ENCODE measurements around the gene PSAP. TPM values are rescaled to one million over a fixed set of nuclear protein-coding genes. Genes with fewer than 3 reads are reported as not detected.

The PSAP gene
- total and polyA plus RNA-seq, 5 donors, result 897 to 1,678 (median 1,411) TPM

DNA sequence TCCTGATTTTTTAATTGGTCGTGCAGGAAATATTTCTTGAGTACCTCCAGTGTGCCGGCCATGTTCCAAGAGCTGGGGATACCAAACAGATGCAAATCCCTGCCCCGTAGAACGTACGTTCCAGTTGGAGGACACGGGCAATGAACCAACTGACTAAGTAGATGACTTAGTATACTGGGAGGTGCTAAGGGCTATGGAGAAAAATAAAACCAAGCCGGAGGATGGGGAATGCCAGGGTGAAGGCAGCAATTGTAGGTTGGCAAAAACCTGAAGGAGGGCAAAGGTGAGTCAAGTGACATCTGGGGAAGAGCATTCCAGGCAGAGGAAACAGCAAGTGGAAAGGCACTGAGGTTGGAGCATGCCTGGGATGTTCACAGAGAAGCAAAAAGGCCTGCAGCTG lies 70.9 kb downstream of the PSAP start:
- peak in 1 of 3 donors; percentile 4 for DNase-seq
- Histone ChIP-seq H3K9me3 (ENCODE audit: control insufficient read depth, low read length) (no peaks in the 10 kb centered on the region), H3K27ac (ENCODE audit: low read length) (no peak overlapping the region), H3K4me3 (ENCODE audit: low read length) (no peak overlapping the region), H3K4me1 (ENCODE audit: control insufficient read depth, insufficient read depth, low read length) (peaks cover 4% of the 10 kb centered on the region), H3K27me3 (ENCODE audit: control insufficient read depth, insufficient read depth) (no peaks in the 10 kb centered on the region)
- WGBS, result 90% methylated on average over 7 of the region's 7 CpGs
- intact Hi-C loops (cut with DNase I), result no loop called here
- ATAC-seq, result no peak

GRCh38 chr10:71779641-71780040 lies 71.4 kb downstream of the PSAP start:
- H3K4me1 ChIP-seq (ENCODE audit: control insufficient read depth, insufficient read depth, low read length), result peaks cover 4% of the 10 kb centered on the region
- no peak overlapping the region for H3K27ac ChIP-seq (ENCODE audit: low read length)
- no peaks in the 10 kb centered on the region for H3K27me3 ChIP-seq (ENCODE audit: control insufficient read depth, insufficient read depth)
- intact Hi-C loops (cut with DNase I), result no loop called here
- 90% methylated on average over 6 of the region's 6 CpGs for WGBS
- no peak for ATAC-seq
- peak in 1 of 3 donors; percentile 41 for DNase-seq
- no peak overlapping the region for H3K4me3 ChIP-seq (ENCODE audit: low read length)
- H3K9me3 ChIP-seq (ENCODE audit: control insufficient read depth, low read length), result no peaks in the 10 kb centered on the region

- ATAC-seq (no peak), DNase-seq (peak in 2 of 3 donors; percentile 13 to 39)
- no peaks in the 10 kb centered on the region for H3K9me3 ChIP-seq (ENCODE audit: control insufficient read depth, low read length)
- intact Hi-C loops (cut with DNase I), result no loop called here
- H3K27me3 ChIP-seq (ENCODE audit: control insufficient read depth, insufficient read depth), result no peaks in the 10 kb centered on the region
- WGBS, result 76% methylated on average over 11 of the region's 11 CpGs
- no peak overlapping the region for H3K27ac ChIP-seq (ENCODE audit: low read length)
- H3K4me3 ChIP-seq (ENCODE audit: low read length), result no peak overlapping the region
- peaks cover 6% of the 10 kb centered on the region for H3K4me1 ChIP-seq (ENCODE audit: control insufficient read depth, insufficient read depth, low read length)
These were observed 72.8 kb downstream of the PSAP start for GRCh38 chr10:71778071-71778825.

DNA sequence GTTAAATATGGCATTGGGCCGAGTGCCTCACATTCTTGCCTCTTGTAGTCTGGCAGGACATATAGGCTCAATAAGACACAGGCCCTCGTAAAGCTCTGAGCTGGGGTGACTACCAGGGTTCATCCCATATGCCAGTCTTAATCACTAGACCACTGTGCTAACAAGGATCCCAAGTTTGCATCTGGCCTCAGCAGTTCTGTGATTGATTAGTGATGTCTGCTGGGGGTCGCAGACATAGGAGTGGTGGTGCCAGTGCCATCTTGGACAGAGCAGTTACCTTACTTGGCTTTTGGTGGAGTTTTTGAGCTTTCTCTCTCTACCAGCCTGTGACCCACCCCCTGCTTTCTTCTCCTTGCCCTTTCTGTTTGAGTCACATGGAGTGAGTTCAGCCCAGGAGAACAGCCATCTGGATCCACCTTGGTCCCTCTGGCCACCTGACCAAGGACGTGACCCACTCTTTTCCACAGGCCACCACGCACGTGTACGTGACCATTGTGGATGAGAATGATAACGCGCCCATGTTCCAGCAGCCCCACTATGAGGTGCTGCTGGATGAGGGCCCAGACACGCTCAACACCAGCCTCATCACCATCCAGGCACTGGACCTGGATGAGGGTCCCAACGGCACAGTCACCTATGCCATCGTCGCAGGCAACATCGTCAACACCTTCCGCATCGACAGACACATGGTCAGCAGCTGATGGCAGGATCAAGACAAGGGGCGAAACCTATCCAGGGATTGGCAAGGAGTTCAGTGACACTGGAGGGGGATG lies 73.7 kb downstream of the PSAP start:
- intact Hi-C loops (cut with DNase I), result no loop called here
- Histone ChIP-seq H3K27me3 (ENCODE audit: control insufficient read depth, insufficient read depth) (no peaks in the 10 kb centered on the region), H3K9me3 (ENCODE audit: control insufficient read depth, low read length) (no peaks in the 10 kb centered on the region), H3K27ac (ENCODE audit: low read length) (no peak overlapping the region), H3K4me3 (ENCODE audit: low read length) (no peak overlapping the region), H3K4me1 (ENCODE audit: control insufficient read depth, insufficient read depth, low read length) (peaks cover 3% of the 10 kb centered on the region)
- no peak for ATAC-seq
- WGBS, result 97% methylated on average over 17 of the region's 17 CpGs
- peak in 1 of 3 donors; percentile 29 for DNase-seq

- Histone ChIP-seq H3K27me3 (ENCODE audit: control insufficient read depth, insufficient read depth) (no peaks in the 10 kb centered on the region), H3K4me3 (ENCODE audit: low read length) (no peak overlapping the region), H3K4me1 (ENCODE audit: control insufficient read depth, insufficient read depth, low read length) (peaks cover 8% of the 10 kb centered on the region), H3K9me3 (ENCODE audit: control insufficient read depth, low read length) (no peaks in the 10 kb centered on the region), H3K27ac (ENCODE audit: low read length) (no peak overlapping the region)
- intact Hi-C loops (cut with DNase I), result no loop called here
- ATAC-seq (no peak), DNase-seq (peak in 2 of 3 donors; percentile 20 to 45)
- WGBS, result 67% methylated on average over 2 of the region's 2 CpGs
These were observed 74.5 kb downstream of the PSAP start for GRCh38 chr10:71776481-71776925.

DNA sequence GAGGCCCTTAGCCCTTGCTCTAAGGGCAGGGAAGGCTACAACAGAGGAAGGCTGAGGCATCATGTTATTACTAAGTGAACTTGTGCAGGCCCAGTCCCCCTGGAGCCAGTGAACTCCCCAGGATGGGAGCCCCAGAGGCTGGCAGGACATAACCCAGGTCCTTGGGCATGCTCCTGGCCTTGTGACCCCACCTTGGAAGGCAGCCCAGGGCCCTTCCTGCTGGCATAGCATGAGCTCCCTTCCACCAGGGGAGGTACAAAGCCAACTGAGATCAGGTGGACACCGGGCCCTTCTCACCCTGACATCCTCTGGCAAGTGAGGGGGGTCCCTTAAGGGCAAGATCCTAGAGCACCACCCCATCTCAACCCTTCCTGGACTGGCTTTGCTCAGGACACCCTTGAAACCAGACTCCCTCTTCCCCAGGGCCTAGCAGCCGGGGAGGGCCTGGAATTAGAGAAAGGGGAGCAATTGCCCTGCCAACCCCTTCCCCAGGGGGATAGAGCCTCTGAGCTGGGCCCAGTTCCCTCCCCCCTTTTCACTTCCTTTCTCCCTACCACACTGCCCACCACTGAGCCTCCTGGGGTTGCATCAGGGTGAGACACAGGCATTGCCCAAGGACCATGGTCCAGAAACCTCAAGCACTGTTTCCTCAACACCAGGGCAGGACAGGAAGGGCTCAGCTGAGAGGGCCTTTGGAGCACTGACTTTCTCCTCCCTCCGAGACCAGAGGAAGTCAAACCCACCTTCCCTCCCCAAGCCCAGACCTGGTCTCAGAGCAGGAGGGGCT lies 75.9 kb downstream of the PSAP start:
- no peaks in the 10 kb centered on the region for H3K27me3 ChIP-seq (ENCODE audit: control insufficient read depth, insufficient read depth)
- H3K27ac ChIP-seq (ENCODE audit: low read length), result no peak overlapping the region
- 55% methylated on average over 3 of the region's 3 CpGs for WGBS
- intact Hi-C loops (cut with DNase I), result loop anchor here in 1 of 4 donors (5.0 kb wide), 1 partner anchor 58 kb away; the partner anchor contains the start of gene C10orf105
- ATAC-seq, result no peak
- H3K9me3 ChIP-seq (ENCODE audit: control insufficient read depth, low read length), result no peaks in the 10 kb centered on the region
- no peak overlapping the region for H3K4me3 ChIP-seq (ENCODE audit: low read length)
- DNase-seq, result peak; percentile 42 to 77 (median 70)
- H3K4me1 ChIP-seq (ENCODE audit: control insufficient read depth, insufficient read depth, low read length), result peaks cover 20% of the 10 kb centered on the region

DNA sequence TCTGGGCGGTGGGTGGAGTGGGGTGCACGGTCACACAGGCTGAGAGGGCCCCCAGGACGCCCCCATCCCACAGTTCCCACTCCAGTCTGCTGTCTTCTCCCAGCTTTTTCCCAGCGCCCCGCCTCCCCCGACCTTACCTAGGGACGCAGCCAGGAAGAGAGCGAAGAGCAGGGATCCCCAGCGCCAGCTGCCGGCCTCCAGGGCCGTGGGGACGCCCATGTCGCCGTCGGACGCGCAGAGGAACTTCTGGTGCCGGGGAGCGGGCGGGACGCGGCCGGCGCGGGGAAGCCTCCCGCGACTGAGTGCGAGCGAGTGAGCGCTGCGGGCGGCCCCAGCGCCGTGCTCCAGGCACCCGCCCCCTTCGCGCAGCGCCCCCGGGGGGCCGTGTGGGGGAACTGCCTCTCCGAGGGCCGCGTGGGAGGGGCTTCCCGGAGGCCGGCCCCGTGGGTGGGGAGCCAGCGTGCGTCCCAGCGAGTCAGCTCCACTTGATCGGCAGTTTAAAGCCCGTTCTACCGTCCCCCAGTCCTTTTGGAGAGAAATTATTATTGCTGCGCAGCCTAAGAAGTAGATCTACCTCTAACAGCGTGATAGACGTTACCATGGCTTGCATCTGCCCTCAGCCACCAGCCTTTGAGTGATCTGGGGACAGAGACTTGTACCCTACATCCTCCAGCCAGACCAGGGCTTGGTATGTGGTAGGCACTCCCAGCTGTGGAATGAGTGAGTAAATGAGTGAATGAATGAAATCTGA lies 77.7 kb downstream of the PSAP start, which contains the start of gene VSIR:
Gene VSIR (minus strand): TSS at position 300 of the 751 bp plus-strand sequence. CDS start 81 bp downstream, at position 219.
- Histone ChIP-seq H3K4me1 (ENCODE audit: control insufficient read depth, insufficient read depth, low read length) (peaks cover 21% of the 10 kb centered on the region), H3K4me3 (ENCODE audit: low read length) (peak within 1 kb of the TSS; percentile 65), H3K27ac (ENCODE audit: low read length) (peak within 1 kb of the TSS; percentile 93), H3K9me3 (ENCODE audit: control insufficient read depth, low read length) (no peaks in the 10 kb centered on the region), H3K27me3 (ENCODE audit: control insufficient read depth, insufficient read depth) (no peaks in the 10 kb centered on the region)
- WGBS, result under 1% methylated on average over 55 of the region's 55 CpGs
- peak; percentile 91 to 97 (median 97) for DNase-seq
- ATAC-seq, result peak; percentile 85 to 89
- intact Hi-C loops (cut with DNase I), result loop anchor here in 1 of 4 donors (5.0 kb wide), 1 partner anchor 56 kb away; the partner anchor contains the start of gene C10orf105

- Histone ChIP-seq H3K27me3 (ENCODE audit: control insufficient read depth, insufficient read depth) (no peaks in the 10 kb centered on the region), H3K27ac (ENCODE audit: low read length) (peak overlapping the region; percentile 93), H3K4me3 (ENCODE audit: low read length) (peak overlapping the region; percentile 65), H3K9me3 (ENCODE audit: control insufficient read depth, low read length) (no peaks in the 10 kb centered on the region), H3K4me1 (ENCODE audit: control insufficient read depth, insufficient read depth, low read length) (peaks cover 22% of the 10 kb centered on the region)
- intact Hi-C loops (cut with DNase I), result loop anchor here in 1 of 4 donors (5.0 kb wide), 1 partner anchor 56 kb away; the partner anchor contains the start of gene C10orf105
- peak in 1 of 3 donors; percentile 62 for DNase-seq
- ATAC-seq, result peak; percentile 10 to 17
- 28% methylated on average over 4 of the region's 4 CpGs for WGBS
These were observed 78.2 kb downstream of the PSAP start for GRCh38 chr10:71772832-71773220.

- H3K9me3 ChIP-seq (ENCODE audit: control insufficient read depth, low read length), result no peaks in the 10 kb centered on the region
- peak; percentile 67 to 78 for ATAC-seq
- peaks cover 27% of the 10 kb centered on the region for H3K4me1 ChIP-seq (ENCODE audit: control insufficient read depth, insufficient read depth, low read length)
- intact Hi-C loops (cut with DNase I), result loop anchor here in 1 of 4 donors (5.0 kb wide), 1 partner anchor 55 kb away; the partner anchor contains the start of gene C10orf105
- 9% methylated on average over 2 of the region's 2 CpGs for WGBS
- DNase-seq, result peak; percentile 87 to 89 (median 88)
- H3K4me3 ChIP-seq (ENCODE audit: low read length), result peak overlapping the region; percentile 65
- peak overlapping the region; percentile 93 for H3K27ac ChIP-seq (ENCODE audit: low read length)
- H3K27me3 ChIP-seq (ENCODE audit: control insufficient read depth, insufficient read depth), result no peaks in the 10 kb centered on the region
These were observed 79.0 kb downstream of the PSAP start for GRCh38 chr10:71771821-71772617.

Measured in right cardiac atrium (tissue), 5 donors.